Kidney (tissue), 14 donors: Measurements from ENCODE around the gene TMEM255B. TPM values are rescaled to one million over a fixed set of nuclear protein-coding genes. Genes with fewer than 3 reads are reported as not detected.

Source experiments
- DNase-seq, 5 donors: peaks; one replicate each; pipeline ENCODE4 v3.0.0-alpha.2; 2013 to 2020
- FAIRE-seq: peaks from 2 replicates; lab custom pipeline; 2012; peaks lifted over from hg19 to GRCh38; lab: Jason Lieb, UNC
- H3K27ac ChIP-seq, 2 donors: one replicate each; pipeline ENCODE4 v1.7.0; 2013; ENCODE audit warnings: low read depth in 2 of 2, low read length in 2 of 2, inconsistent platforms in 1 of 2
- H3K27me3 ChIP-seq: one replicate; pipeline ENCODE4 v1.7.1; 2013; ENCODE audit warnings: low read length, inconsistent platforms; ENCODE audit not compliant: control insufficient read depth, insufficient read depth
- H3K36me3 ChIP-seq, 3 donors: one replicate each; pipeline versions ENCODE4 v1.7.0 to v1.7.1; 2013; ENCODE audit warnings: low read length in 3 of 3, control low read depth in 1 of 3, inconsistent platforms in 1 of 3; ENCODE audit not compliant: insufficient read depth in 3 of 3, control insufficient read depth in 2 of 3
- H3K4me1 ChIP-seq, 3 donors: one replicate each; pipeline versions ENCODE4 v1.7.0 to v1.7.1; 2013; ENCODE audit warnings: low read length in 3 of 3, inconsistent platforms in 1 of 3, low read depth in 1 of 3; ENCODE audit not compliant: control insufficient read depth in 2 of 3, insufficient read depth in 2 of 3
- H3K4me3 ChIP-seq, 3 donors: one replicate each; pipeline versions ENCODE4 v1.7.0 to v1.8.1; 2013; ENCODE audit warnings: low read length in 3 of 3, control low read depth in 1 of 3, inconsistent platforms in 1 of 3
- H3K9ac ChIP-seq, 3 donors: one replicate each; pipeline versions ENCODE4 v1.7.0 to v1.7.1; 2013; ENCODE audit warnings: low read length in 3 of 3, control low read depth in 1 of 3, inconsistent platforms in 1 of 3
- H3K9me3 ChIP-seq, 3 donors: one replicate each; pipeline versions ENCODE4 v1.7.0 to v1.7.1; 2013; ENCODE audit warnings: low read length in 3 of 3, control low read depth in 1 of 3, inconsistent platforms in 1 of 3; ENCODE audit not compliant: control insufficient read depth in 2 of 3, insufficient read depth in 1 of 3
- intact Hi-C: fragments of 100-400 bp; cut with DNase I; formaldehyde crosslinking; loops from one replicate; pipeline ENCODE4 v1.11.1; 2022
- polyA plus RNA-seq: library from polyadenylated mRNA; stranded (reverse); fragments of 350-450 nt; fragmentation: Illumina TruSeq; extraction: RNeasy Lipid Tissue Mini Kit (QIAGEN cat#74804); gene quantifications from one replicate; pipeline ENCODE4 v1.2.3, GENCODE V29; 2014; ENCODE audit warnings: low read depth, low replicate concordance; ENCODE audit not compliant: insufficient read depth
- total RNA-seq: library from RNA; stranded (reverse); fragmentation: NEBNext Ultra II Directional; extraction: Animal tissue kit (Norgen Biotek cat#: 25700); gene quantifications from one replicate; pipeline ENCODE4 v1.2.1, GENCODE V29; 2021
- TF ChIP-seq, protein P1 (sequence below): IDR thresholded peaks from 3 replicates; pipeline ENCODE4 v1.5.1; 2012; ENCODE audit warnings: mild to moderate bottlenecking, moderate library complexity, borderline replicate concordance; ENCODE audit not compliant: insufficient read depth; ENCODE audit errors: extremely low read depth
- donor health status: control.
- donor health status: control.
- donor health status: control.
- donor health status: control.
- donor health status: control.
- donor health status: DM: yes; HTN: yes; CAD: no.
- donor health status: Normal renal cell carcinoma (clear cell type).

TMEM255B gene
- total and polyA plus RNA-seq, 2 donors from 2014 or later = 11.9 to 29.3 TPM

DNA sequence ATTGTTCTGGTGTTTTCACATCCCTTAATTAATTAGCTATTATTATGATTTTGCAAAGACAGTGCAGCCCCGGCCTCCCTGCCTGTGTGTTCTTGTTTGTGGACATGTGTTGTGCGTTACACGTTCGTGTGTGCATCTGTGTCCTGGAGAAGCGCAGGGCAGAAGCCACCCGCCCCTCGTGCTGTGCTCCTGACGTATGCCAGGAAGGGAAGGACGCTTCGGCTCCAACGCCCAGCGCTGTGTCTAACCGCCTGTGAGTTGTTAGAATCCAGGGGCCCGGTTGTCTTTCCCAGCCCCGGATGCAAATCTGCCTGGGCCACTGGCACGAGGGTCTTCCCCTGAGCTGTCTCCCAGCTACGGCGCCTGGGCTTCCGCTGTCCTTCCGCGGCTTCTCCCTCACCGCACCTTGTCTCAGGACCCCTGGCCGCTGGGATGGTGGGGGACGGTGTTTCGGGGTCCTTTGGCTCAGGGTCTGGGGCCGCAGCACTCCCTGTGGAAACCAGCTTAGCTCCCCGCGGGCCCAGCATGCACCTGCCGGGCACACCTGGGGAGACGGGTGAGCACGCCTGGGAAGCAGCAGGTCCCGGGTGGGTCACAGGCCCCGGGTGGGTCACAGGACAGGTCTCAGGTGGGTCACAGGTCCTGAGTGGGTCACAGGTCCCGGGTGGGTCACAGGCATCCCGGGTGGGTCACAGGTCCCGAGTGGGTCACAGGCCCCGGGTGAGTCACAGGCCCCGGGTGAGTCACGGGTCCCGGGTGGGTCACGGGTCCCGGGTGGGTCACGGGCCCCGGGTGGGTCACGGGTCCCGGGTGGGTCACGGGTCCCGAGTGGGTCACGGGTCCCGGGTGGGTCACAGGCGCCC, 53.4 kb downstream of the TMEM255B start:
- peak in 1 of 5 donors; percentile 55 for DNase-seq
- peaks cover 0 to 13% (median 0%) of the 10 kb centered on the region in 3 donors for H3K4me1 ChIP-seq
- H3K36me3 ChIP-seq = no peaks in the 10 kb centered on the region
- H3K27me3 ChIP-seq = no peaks in the 10 kb centered on the region
- peaks cover 0 to 9% (median 0%) of the 10 kb centered on the region in 3 donors for H3K9me3 ChIP-seq
- no peak overlapping the region for H3K27ac ChIP-seq
- intact Hi-C loops = no loop called here
- no peak overlapping the region for H3K4me3 ChIP-seq
- no peak overlapping the region for H3K9ac ChIP-seq
- TF ChIP-seq, protein P1, sequence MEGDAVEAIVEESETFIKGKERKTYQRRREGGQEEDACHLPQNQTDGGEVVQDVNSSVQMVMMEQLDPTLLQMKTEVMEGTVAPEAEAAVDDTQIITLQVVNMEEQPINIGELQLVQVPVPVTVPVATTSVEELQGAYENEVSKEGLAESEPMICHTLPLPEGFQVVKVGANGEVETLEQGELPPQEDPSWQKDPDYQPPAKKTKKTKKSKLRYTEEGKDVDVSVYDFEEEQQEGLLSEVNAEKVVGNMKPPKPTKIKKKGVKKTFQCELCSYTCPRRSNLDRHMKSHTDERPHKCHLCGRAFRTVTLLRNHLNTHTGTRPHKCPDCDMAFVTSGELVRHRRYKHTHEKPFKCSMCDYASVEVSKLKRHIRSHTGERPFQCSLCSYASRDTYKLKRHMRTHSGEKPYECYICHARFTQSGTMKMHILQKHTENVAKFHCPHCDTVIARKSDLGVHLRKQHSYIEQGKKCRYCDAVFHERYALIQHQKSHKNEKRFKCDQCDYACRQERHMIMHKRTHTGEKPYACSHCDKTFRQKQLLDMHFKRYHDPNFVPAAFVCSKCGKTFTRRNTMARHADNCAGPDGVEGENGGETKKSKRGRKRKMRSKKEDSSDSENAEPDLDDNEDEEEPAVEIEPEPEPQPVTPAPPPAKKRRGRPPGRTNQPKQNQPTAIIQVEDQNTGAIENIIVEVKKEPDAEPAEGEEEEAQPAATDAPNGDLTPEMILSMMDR = no peak
- FAIRE-seq = no peak

DNA sequence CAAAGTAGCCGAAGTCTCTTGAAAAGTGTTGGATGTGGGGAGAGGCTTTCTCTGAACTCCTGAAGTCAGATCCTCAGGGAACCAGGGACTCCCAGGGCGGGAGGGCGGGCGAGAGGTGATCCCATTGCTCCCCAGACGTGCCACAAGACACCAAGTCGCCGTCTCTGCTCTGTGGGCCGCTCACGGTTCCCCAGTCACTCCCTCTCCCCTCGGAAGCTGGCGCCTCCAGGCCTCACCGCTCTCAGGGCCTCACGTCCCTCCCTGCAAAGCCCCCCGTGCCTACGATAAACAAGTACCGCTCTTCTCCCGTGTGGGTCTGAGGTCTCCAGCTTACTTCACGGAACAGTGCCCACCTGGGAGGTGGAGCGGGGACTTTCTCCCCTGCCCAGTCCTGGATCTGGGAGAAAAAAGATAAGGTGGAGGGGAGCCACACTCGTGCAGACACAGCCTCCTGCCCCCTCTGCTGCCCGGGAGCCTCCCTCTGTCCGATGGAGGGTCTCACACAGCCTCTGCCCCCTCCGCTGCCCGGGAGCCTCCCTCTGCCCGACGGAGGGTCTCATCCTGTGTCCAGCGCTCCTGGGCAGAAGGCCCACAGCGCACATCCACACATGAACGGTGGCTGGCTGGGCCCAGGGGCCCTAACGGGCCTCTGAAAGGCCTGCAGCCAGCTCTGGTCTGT, 54.2 kb downstream of the TMEM255B start:
- H3K9ac ChIP-seq = no peak overlapping the region
- FAIRE-seq (no peak), DNase-seq (peak in 3 of 5 donors; percentile 29 to 41 (median 32))
- TF ChIP-seq, protein P1 = no peak
- intact Hi-C loops = no loop called here
- no peak overlapping the region for H3K4me3 ChIP-seq
- peaks cover 0 to 5% (median 0%) of the 10 kb centered on the region in 3 donors for H3K9me3 ChIP-seq
- no peak overlapping the region for H3K27ac ChIP-seq
- no peaks in the 10 kb centered on the region for H3K36me3 ChIP-seq
- H3K4me1 ChIP-seq = peaks cover 0 to 13% (median 0%) of the 10 kb centered on the region in 3 donors
- H3K27me3 ChIP-seq = no peaks in the 10 kb centered on the region

DNA sequence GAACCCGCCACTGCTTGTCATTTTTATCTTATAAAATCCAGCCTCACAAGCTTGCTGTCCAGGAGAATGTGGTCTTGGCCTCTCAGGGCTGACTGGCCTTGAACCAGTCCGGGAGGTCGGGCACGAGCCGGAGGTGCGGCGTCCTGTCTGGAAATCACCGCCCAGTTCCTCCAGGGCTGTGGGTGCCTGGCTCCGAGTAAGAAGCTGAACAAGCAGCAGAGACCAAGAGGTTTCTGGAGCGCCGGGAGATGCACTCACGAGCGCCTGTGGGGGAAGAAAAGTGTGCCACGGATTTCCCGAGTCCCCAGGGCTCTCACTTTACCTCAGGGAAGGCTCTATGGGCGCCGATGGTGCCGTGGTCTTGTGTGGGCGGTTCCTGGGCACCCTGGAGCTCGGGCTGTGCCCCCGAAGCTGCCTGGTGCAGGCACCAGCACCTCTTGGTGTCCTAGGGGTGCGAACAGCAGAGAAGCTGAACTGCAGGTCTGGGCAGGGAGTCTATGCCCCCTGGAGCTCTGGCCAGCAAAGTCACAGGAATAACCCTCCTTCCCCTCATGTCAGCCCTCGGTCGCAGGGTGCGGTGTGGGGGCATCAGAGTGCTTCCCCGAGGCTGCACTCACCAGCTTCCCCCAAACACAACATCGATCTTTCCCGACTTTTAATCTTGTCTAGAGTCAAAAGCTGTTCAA, 54.9 kb downstream of the TMEM255B start:
- Histone ChIP-seq H3K9me3 (peaks cover 0 to 3% (median 0%) of the 10 kb centered on the region in 3 donors), H3K9ac (no peak overlapping the region), H3K27me3 (no peaks in the 10 kb centered on the region), H3K27ac (no peak overlapping the region), H3K4me1 (peaks cover 0 to 13% (median 0%) of the 10 kb centered on the region in 3 donors), H3K4me3 (no peak overlapping the region), H3K36me3 (no peaks in the 10 kb centered on the region)
- TF ChIP-seq, protein P1 = no peak
- intact Hi-C loops = no loop called here
- peak in 1 of 5 donors; percentile 36 for DNase-seq
- FAIRE-seq = no peak
